CD4-positive, alpha-beta T cell treated with Interleukin-2 at 100 ng/mL for 4 hours (primary cell): ENCODE data around the gene RBM22.
"Not testable (repeated sequence)": the region's sequence is repeated elsewhere in the genome, so short reads cannot be mapped to it uniquely, and the experiment has no call there.

Experiments used
- DNase-seq: peaks from one replicate; pipeline ENCODE4 v3.0.0-alpha.2; 2020; ENCODE audit warnings: low spot score

Gene RBM22

DNA sequence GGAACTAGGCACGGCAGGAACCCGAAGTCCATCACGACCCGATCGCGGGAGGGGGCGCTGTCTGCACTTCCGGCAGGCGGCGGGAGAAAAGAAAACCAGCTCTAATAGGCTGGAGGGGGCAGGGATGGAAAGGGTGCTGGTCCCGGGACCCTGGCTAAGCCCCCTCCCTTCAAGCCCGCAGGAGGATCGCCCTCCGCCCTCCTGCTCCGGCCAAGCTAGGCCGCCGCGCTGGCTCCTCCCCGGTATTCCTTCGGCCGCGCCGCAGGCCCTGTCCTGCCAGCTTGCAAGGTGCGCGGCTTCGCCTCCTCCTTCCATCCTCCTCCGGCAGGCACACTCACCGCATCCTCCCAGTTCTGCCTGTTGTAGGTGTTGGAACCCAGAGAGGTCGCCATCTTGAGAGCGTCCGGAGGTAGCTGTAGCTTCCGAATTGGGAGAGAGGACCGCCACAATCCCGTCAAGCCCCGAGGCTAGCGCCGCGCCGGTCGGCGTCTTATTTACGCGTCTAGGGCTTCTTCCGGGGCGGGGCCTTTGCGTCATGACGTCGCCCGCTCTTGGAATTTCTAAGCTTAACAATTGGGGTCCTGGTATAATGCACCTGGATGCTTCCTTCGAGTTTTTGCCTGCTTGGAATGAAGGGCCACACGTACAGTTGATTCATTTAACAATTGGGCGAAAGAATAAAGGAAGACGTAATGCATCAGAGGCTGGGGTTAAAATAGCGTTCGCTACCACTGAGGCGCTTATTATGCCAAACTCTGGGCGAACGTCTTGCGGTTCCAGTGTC, at the start of gene RBM22:
TSS of gene RBM22 (minus strand) at position 469 of the 784 bp plus-strand sequence. CDS start at position 392, 77 bp downstream.
- DNase-seq: peak; percentile 90

DNA sequence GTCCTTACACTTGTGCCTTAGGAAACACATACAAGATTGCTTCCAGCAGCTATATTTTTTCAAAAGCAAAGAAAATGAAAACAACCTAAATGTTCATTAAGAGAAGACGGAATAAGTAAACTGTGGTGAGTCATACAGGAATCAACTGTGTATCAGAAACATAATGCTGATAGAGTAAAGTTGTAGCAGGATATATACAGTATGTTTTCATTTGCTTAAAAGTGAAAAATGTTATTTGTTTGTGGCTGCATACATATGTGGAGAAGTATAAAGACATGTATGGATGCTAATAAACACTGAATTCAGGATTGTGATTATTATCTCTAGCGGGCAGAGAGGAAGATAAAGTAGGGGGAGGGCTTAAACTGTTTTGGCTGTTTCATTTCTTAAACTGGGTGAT, 49.6 kb upstream of the RBM22 start:
- no peak for DNase-seq

DNA sequence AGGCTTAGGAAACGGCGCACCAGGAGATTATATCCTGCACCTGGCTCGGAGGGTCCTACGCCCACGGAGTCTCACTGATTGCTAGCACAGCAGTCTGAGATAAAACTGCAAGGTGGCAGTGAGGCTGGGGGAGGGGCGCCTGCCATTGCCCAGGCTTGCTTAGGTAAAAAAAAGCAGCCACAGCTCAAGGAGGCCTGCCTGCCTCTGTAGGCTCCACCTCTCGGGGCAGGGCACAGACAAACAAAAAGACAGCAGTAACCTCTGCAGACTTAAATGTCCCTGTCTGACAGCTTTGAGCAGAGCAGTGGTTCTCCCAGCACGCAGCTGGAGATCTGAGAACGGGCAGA, 42.3 kb upstream of the RBM22 start:
- not testable (repeated sequence) for DNase-seq

DNA sequence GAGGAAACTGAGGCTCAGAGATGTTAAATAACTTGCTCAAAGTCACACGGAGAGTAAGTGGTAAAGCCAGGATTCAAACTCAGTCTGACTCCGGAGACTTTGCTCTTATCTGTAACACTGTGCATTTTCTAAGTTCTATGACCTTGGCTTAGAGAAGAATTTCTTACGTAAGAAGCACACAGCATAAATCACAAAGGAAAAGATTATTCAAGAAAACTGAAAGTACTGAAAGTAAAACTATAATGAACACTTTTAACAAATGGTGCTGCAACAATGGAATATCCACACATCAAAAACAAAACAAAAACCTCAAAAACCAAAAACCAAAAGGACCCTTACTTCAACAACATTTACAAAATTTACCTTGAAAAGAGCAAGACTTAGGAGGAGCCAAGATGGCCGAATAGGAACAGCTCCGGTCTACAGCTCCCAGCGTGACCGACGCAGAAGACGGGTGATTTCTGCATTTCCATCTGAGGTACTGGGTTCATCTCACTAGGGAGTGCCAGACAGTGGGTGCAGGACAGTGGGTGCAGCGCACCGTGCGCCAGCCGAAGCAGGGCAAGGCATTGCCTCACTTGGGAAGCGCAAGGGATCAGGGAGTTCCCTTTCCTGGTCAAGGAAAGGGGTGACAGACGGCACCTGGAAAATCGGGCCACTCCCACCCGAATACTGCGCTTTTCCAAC, 41.7 kb upstream of the RBM22 start:
- not testable (repeated sequence) for DNase-seq

DNA sequence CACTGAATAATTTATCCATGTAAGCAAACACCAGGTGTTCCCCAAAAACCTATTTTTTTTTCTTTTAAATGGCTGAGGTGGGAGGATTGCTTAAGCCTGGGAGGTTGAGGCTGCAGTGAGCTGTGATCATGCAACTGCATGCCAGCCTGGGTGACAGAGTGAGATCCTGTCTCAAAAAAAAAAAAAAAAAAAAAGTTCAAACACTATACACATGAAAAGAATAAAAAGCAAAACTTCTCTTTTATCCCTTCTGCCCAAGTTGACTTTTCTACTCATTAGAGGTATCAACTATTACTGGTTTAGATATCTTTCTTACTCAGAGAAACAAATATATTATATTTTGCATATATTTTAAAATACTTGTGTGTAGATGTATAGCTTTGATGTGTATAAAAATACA, 40.1 kb upstream of the RBM22 start:
- no peak for DNase-seq

DNA sequence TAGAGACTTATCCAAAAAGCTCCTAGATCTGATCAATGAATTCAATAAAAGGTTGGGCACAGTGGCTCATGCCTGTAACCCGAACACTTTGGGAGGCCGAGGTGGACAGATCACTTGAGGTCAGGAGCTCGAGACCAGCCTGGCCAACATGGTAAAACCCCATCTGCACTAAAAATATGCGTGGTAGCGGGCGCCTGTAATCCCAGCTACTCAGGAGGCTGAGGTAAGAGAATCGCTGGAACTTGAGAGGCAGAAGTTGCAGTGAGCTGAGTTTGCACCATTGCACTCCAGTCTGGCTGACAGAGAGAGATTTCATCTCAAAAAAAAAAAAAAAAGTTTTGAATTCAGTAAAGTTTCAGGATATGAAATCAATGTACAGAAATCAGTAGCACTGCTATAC, 38.0 kb upstream of the RBM22 start:
- DNase-seq: no peak

DNA sequence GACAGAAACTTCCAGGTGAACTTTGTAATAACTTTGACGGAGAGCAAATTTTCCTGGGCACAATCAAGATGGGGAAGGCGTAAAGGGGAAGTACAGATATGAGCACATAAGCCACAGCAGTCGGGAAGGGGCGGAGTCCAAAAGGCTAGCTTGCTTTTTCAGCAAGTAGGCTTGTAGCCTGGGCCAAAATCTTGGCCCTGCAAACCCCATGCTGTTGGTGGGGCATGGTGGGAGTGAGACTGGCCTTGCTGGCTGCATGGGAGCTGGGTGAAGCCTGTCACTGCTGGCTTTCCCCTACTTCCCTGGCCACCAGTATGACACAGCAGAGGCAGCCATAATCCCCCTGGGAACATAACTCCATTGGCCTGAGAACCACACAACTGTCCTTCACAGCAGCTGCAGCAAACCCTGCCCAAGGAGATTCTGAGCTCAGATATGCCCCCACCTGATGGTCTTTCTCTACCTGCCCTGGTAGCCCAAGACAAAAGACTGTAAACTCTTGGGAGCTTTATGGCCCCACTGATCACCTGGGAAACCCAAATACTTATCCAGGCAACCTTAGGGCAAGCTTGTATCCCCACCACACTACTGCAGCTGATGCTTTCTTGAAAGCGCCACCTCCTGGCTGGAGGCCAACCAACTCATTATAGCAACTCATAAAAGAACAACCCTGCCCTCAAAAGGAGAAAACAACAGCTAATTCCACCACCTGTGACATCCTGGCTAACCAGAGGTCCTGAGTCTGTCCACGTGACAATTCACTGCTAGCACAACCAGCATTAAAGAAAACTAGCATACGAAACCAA, 33.9 kb upstream of the RBM22 start:
- DNase-seq: no peak

DNA sequence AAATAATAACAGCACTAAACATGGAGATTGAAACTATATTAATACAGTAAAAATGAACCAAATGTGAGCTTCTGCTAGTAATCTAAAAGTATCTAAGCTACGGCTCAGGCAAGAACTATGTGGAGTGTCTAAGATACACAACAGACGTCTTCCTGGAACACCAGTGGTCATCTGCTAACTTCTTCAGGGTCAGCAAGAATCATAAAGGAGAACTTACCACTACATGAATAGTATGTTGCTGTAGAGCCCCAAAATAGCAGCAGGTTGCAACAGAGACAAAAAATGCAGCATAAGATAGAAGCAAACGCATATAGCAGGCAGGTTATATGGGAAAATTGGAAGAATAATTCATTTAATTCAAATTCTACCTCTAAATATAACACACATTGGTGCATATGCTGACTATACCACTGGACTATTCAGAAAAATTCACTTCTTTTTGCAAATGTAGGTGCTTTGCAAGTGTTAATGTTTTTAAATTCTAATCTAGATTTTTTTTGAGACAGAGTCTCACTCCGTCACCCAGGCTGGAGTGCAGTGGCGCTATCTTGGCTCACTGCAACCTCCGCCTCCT, 30.9 kb upstream of the RBM22 start:
- DNase-seq: no peak

DNA sequence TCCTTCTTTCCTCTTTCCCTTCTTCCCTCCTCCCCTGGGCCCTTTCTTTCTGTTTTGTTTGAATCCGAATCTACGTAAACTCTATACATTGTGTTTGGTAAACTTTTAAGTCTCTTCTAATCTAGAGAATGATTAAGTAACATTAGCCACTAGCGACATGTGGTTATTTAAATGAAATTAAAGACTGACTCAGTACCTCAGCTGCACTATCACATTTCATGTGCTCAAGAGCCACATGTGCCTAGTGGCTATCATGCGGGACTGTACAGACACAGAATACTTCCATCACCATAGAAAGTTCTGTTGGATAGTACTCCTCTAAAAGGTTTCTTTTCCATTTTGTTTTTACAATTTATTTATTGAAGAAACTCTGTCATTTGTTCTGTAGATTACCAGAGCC, 29.0 kb upstream of the RBM22 start:
- DNase-seq: no peak

DNA sequence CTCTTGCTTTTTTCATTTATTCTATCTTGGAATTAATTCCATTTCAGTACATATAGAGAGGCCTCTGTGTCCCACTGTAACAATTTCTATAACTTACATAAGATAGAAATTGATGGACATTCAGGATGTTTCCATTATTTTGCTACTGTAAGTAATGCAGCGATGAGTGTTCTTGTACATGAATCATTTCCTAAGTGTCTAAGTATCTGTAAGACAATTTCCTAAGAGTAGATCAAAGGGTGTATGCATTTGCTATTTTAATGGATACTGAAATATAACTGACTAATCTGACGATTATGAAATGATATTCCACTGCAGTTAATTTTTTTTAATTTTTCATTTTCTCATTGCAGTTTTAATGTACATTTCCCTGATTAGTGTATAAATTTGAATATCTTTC, 23.0 kb upstream of the RBM22 start:
- DNase-seq: no peak

DNA sequence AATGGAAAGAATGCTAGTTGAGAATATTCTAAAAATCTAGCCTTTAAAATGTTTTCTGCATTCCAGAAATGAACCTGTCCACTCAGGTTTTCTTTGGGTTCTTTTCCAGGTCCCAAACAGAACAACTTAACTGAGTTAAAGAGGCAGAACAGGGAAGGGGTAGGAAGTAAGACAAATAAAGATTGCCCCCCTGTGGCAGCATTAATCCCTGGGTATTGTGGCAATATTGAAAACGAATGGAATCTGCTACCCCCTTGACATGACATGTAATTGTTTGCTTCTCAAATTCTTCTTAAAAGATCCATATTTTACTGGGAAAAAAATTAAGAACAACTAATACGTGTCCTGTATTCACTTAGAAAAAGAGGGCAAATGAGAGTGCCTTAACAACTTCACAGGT, 9.3 kb upstream of the RBM22 start:
- DNase-seq: no peak

DNA sequence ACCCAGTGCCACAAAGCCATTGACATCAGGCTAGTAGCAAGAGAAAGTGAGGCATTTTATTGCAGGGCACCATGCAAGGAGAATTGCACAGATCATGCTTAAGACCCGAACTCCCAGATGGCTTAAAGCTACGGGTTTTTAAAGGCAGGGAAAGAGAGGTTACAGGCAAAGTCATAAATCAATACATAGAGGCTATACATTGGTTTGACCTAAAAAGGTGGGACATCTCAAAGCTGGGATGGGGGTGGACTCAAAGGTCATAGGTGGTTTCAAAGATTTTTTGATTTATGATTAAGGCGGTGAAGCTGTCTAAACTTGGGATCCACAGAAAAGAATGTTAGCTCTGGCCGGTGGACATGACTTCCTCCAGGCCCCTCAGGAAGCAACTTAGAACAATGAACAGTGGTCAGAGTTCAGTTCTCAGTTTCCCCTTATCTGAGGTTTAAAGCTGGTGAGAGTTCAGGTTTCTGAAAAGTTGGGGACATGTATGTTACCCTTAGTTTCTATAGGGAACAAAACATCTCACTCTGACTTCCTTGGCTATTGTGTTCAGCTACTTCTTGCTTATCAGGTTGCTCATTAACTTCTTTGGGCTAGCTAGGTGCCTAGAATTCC, 6.0 kb upstream of the RBM22 start:
- no peak for DNase-seq

DNA sequence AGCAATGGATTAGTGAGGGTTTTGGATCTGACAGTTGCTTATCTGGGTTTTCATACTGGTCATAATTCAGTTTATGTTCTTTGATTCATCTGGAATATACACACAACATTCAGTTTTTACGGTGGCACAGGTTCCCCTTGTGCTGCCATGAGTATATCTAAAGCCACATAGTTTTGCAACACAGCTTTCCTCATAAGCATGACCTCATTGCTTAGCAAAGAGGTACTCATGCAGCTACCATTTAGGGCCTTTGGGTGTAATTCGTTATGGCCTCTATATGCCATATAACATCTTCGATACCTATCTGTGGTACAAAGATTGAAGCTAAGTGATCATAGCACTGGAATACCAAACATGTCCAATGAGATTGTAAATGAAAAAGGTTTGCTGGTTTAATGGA, 2.9 kb upstream of the RBM22 start:
- DNase-seq: no peak

DNA sequence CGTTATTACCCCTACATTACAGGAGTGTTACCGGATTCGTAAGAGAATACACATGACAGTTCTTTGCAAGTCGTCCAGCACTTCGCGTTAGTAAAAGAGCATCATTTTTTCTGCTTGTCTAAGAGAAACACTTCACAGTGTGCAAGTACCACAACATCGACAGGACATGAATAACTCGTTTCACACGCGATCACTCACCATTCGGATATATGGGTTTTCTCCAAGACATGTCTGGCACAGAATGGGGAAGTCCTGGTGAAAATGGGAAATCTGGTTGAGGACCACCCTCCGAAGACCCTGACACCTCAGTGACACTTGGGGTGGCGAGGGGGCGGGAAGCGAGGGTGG, 642 bp downstream of the RBM22 start:
- no peak for DNase-seq

DNA sequence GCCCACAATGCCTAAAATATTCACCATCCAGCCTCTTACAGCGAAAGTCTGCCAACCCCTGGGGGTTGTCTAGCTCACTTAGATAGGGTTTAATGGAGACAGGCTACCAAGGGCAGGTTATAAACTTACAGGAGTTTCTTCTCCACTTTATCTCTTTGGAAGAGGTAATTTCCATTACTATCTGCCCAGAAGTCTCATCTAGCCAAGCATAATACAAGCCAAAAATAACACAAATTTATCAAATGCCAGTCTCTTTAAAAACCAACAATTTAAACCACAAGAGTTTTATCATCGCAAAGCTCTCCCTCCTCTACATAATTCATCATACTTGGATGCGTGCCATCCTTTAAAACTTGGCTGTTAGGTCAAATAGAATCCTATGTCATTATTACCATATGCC, 6.2 kb downstream of the RBM22 start:
- DNase-seq: no peak

DNA sequence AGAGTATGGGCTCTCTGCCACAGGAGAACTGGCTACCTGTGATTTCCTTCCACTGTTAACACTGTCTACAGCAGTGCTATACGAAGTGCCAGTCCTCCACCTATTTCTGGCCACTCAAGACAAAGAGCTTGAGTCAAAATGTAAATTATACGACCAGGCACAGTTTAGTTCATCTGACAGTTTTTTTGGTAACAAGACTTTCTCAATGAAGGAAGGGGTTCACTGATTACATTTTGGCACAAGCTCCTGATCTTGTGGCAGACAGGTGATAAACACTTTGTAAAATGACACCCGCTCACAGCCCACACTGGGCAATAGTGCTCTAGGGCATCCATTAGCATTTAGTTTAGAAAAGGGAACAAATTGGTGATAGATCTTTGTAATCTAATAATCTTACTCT, 8.6 kb downstream of the RBM22 start:
- DNase-seq: no peak

DNA sequence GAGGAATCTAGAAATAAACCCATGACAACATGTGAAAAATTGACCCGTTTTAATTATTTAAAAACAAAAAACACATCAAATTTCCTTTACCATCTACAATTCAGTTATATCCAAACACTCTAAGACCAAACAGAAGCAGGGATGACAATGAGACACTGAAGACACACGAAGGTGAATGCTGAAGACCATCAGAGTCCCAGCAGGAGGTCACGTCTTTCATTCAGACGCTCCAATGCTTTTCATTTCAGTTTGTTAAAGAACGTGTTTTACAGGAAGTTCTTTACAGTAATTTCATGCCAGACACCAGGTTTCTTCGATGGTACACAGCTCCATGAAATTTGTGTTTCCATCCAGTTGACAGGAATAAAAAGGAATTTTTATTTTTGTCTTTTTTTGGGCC, 10.1 kb downstream of the RBM22 start:
- no peak for DNase-seq

DNA sequence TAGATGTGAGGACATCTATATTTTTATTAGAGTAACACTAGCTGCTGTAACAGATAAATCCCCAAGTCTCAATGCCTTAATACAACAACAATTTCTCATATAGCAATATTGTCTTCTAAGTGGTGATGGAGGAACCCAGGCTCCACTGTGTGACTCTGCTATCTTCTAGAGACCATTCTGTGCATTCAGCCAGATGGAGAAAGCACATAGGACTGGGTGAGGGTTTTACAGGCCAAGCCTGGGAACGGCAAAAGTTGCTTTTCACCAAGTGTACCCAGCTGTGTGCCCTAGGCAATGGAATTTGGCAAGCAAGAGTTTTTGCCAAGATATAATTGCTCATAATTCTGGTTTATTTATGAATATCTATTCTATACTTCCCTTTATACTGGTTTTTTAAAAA, 11.7 kb downstream of the RBM22 start:
- DNase-seq: no peak

DNA sequence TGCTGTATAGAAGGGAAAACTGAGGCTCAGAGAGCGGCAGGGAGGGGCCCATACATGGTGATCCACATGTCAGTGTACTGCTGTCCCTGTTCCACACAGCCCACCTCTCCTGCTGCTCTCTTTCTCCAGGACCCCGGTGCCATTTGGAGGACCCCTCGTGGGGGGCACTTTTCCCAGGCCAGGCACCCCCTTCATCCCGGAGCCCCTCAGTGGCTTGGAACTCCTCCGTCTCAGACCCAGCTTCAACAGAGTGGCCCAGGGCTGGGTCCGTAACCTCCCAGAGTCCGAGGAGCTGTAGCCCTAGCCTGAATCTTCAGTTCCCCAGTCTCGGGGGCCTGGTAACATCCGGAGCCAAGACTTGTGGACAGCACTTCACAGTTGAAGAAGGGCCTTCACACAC, 24.3 kb downstream of the RBM22 start:
- DNase-seq: no peak

DNA sequence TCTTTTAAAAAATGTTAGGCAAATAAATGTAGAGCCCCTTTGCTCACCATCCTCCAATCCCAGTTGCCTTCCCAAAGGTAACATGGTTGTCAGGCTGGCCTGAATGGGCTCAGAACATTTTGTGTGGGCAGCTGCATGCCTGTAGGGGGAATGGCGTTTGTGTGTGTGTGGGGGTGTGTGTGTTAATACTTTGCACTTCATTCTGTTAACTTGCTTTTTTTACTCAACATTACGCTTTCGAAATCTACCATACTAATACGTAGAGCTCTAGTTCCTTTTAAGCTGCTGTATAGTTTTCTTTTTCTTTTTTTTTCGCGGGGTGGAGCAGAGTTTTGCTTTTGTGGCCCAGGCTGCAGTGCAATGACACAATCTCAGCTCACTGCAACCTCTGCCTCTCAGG, 25.8 kb downstream of the RBM22 start:
- DNase-seq: no peak

DNA sequence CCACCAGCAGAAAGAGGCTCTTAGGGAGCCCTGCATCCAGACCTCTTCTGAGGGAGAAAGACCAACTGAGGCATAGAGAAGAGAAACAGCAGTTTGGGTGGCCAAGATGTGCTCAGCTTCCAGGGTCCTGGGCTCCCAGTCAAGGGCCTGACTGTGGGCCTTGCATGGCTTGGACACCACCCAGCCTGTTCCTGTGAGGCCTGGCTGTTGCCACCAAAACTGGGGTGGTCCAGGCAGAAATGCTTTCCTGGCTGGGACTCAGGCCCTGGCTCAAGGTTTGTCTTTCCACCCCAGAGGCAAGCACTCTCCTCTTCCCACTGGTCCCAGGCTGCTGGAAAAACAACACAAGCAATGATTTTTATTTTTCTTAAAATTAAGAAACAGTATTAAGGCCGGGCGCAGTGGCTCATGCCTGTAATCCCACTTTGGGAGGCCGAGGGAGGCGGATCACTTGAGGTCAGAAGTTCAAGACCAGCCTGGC, 26.5 kb downstream of the RBM22 start:
- DNase-seq: no peak

DNA sequence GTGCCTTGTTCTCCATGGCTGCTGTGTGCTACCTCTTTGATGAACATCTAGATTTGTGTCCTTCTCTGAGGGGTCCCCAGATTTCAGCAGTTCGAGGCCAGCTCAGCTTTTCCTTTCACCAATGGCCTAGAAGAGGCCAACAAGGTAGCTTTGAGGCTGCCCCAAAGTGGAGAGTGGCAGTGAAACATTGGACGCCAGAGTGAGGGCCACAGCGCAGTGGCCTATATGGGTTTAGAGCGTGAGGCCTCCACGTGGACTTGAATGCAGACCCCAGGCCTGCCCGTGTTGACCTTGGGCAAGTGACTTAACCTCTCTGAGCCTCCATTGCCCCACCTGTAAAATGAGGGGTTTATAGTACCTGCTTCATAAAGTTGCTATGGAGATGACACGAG, 28.0 kb downstream of the RBM22 start:
- no peak for DNase-seq
